Measurements from ENCODE around the gene DYDC1. TPM values are rescaled to one million over a fixed set of nuclear protein-coding genes. Genes with fewer than 3 reads are reported as not detected.

Gene DYDC1
- not detected for total RNA-seq
- long read RNA-seq: 0 reads

DNA sequence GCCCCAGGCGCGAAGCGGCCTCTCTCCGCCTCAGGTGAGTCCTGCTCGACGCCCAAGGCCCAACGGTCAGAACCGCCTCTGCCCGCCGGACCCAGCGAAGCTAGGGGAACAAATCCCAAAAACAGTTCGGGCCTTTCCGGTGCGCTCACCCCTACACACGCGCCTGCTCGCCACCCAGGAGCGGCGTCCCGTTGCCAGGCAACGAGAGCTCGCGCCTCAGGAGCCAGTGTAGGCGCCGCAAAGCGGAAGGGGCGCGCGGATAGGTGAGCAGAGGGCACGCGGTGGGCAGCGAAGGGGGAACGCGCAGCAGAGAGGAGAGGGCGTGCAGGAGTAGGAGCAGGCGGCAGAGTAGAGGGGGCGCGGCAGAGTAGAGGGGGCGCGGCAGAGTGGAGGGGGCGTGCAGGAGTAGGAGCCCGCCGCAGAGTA, at the start of gene DYDC1, which contains the start of gene DYDC2:
TSS of gene DYDC1 (minus strand) at position 193 of the 426 bp plus-strand sequence. CDS start 4,154 bp downstream, outside the sequence.
TSS of gene DYDC2 (plus strand) at position 219 of the 426 bp plus-strand sequence. CDS start 5,663 bp downstream, outside the sequence.
- no peak within 1 kb of the TSS for H3K27ac ChIP-seq (replicated peaks)
- intact Hi-C loops (cut with micrococcal nuclease): no loop called here
- peaks cover 59% of the 10 kb centered on the region for H3K27me3 ChIP-seq (ENCODE audit: low read depth)
- no peaks in the 10 kb centered on the region for H3K36me3 ChIP-seq
- no peaks in the 10 kb centered on the region for H3K9me3 ChIP-seq (replicated peaks)
- peak within 1 kb of the TSS; percentile 61 for H3K4me3 ChIP-seq
- TF ChIP-seq, protein P1, sequence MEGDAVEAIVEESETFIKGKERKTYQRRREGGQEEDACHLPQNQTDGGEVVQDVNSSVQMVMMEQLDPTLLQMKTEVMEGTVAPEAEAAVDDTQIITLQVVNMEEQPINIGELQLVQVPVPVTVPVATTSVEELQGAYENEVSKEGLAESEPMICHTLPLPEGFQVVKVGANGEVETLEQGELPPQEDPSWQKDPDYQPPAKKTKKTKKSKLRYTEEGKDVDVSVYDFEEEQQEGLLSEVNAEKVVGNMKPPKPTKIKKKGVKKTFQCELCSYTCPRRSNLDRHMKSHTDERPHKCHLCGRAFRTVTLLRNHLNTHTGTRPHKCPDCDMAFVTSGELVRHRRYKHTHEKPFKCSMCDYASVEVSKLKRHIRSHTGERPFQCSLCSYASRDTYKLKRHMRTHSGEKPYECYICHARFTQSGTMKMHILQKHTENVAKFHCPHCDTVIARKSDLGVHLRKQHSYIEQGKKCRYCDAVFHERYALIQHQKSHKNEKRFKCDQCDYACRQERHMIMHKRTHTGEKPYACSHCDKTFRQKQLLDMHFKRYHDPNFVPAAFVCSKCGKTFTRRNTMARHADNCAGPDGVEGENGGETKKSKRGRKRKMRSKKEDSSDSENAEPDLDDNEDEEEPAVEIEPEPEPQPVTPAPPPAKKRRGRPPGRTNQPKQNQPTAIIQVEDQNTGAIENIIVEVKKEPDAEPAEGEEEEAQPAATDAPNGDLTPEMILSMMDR (IDR thresholded peaks at IDR 0.05; ENCODE audit: borderline replicate concordance): no peak
- H3K4me1 ChIP-seq: peaks cover 15% of the 10 kb centered on the region
- DNase-seq: peak; percentile 45

DNA sequence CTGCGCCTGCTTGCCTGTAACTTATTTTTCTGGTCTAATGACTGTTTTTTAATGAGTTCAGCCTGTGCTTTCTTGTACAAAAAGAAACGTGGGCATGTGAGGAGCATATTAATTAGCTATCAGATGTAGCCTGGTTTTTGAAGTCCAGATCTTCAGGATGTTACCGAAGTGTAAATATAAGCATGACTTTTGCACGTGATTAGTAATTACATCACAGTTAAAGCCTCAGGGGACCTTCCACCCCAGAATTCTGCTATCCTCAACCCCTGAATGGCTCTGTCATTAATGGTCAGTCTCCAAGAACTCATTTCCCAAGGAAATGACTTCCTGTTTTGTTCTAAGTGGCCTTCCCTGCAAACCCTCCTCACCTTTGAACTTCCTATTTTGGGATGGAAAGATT, 49.6 kb upstream of the DYDC1 start:
- no peak for DNase-seq
- intact Hi-C loops (cut with micrococcal nuclease): no loop called here
- Histone ChIP-seq H3K4me3 (no peak overlapping the region), H3K4me1 (peaks cover 42% of the 10 kb centered on the region), H3K27ac (replicated peaks) (peak overlapping the region; percentile 96), H3K27me3 (ENCODE audit: low read depth) (no peaks in the 10 kb centered on the region), H3K36me3 (no peaks in the 10 kb centered on the region), H3K9me3 (replicated peaks) (no peaks in the 10 kb centered on the region)
- TF ChIP-seq, protein P1 (IDR thresholded peaks at IDR 0.05; ENCODE audit: borderline replicate concordance): no peak

DNA sequence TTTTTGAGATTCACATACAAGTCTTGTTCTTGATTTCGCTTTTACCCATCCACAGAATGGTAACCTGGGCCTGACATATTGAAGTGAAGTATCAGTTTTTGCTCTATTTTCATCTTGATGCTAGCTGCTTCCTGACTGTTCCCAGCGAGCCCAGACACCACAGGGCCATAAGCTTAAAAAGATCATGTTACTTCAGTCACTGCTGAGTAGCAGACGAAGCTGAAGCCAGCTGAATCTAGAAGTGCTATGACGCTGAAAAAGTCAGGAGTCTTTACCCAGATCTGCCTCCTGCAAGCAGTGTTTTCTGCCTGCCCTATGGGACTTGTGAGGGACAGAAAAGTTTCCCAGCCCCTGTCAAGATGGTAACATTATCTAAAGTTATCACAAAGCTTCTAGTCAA, 49.1 kb upstream of the DYDC1 start:
- Histone ChIP-seq H3K36me3 (no peaks in the 10 kb centered on the region), H3K9me3 (replicated peaks) (no peaks in the 10 kb centered on the region), H3K27ac (replicated peaks) (peak overlapping the region; percentile 96), H3K4me1 (peaks cover 36% of the 10 kb centered on the region), H3K27me3 (ENCODE audit: low read depth) (no peaks in the 10 kb centered on the region), H3K4me3 (no peak overlapping the region)
- DNase-seq: no peak
- TF ChIP-seq, protein P1 (IDR thresholded peaks at IDR 0.05; ENCODE audit: borderline replicate concordance): no peak
- intact Hi-C loops (cut with micrococcal nuclease): no loop called here

DNA sequence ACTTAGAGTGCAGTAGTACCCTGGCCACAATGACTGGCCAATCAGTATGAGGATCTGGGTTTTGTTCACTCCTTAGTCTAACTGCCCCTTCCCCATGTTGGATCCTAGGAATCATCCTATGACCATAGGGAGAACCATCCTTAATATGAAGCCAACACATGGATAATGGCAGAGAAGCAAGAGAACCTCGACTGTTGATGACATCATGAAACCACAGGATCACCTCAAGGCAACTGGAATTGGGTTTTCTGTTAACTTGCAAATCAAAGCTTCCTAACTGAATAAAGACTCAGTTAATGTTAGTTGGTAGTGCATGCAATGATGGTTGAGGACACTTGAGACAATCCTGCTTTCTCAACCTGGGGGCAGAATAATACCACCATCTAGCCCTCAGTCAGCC, 48.5 kb upstream of the DYDC1 start:
- Histone ChIP-seq H3K27me3 (ENCODE audit: low read depth) (no peaks in the 10 kb centered on the region), H3K4me3 (no peak overlapping the region), H3K36me3 (no peaks in the 10 kb centered on the region), H3K27ac (replicated peaks) (peak overlapping the region; percentile 96), H3K9me3 (replicated peaks) (no peaks in the 10 kb centered on the region), H3K4me1 (peaks cover 30% of the 10 kb centered on the region)
- TF ChIP-seq, protein P1 (IDR thresholded peaks at IDR 0.05; ENCODE audit: borderline replicate concordance): no peak
- no peak for DNase-seq
- intact Hi-C loops (cut with micrococcal nuclease): no loop called here

DNA sequence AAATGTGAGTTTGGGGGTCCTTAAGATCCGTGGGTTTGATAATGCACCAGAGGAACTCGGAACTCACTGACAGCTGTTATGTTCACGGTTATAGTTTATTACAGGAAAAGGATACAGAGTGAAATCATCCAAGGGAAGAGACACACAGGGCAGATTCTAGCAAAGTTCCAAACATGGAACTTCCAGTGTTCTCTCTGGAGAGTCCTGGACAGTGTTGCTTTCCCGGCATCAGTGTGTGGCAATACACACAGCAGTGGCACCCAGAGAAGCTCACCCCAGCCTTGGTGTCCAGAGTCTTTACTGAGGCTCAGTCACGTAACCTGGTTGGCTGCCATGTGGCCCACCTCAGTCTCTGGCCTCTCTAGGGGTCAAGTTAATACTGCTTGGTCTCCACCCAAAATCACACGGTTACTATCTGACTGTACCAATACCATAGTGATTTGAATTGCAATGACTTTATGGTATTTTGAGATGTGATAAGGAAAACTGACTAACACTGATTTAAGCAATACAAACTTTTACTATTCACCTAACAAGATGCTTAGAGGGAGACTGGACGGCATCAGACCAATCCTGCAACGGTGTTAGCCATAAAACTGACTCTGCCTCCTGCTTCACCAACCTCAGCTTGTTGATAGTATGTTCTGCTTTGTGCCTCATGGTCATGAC, 43.7 kb upstream of the DYDC1 start:
- no peak for DNase-seq
- TF ChIP-seq, protein P1 (IDR thresholded peaks at IDR 0.05; ENCODE audit: borderline replicate concordance): no peak
- Histone ChIP-seq H3K27ac (replicated peaks) (no peak overlapping the region), H3K27me3 (ENCODE audit: low read depth) (no peaks in the 10 kb centered on the region), H3K36me3 (no peaks in the 10 kb centered on the region), H3K4me1 (no peaks in the 10 kb centered on the region), H3K9me3 (replicated peaks) (no peaks in the 10 kb centered on the region), H3K4me3 (no peak overlapping the region)
- intact Hi-C loops (cut with micrococcal nuclease): no loop called here

All from left ventricle myocardium inferior (tissue), 1 donor.